Kidney (tissue), 14 donors: ENCODE measurements around the gene RASAL3. TPM values are rescaled to one million over a fixed set of nuclear protein-coding genes. Genes with fewer than 3 reads are reported as not detected.
A peak's percentile ranks its signal among the peaks of the same experiment; 100 is the strongest.

Source experiments
- DNase-seq, 5 donors: peaks; one replicate each; pipeline ENCODE4 v3.0.0-alpha.2; 2013 to 2020
- FAIRE-seq: peaks from 2 replicates; lab custom pipeline; 2012; peaks lifted over from hg19 to GRCh38; lab: Jason Lieb, UNC
- H3K27ac ChIP-seq, 2 donors: one replicate each; pipeline ENCODE4 v1.7.0; 2013; ENCODE audit warnings: low read depth in 2 of 2, low read length in 2 of 2, inconsistent platforms in 1 of 2
- H3K27me3 ChIP-seq: one replicate; pipeline ENCODE4 v1.7.1; 2013; ENCODE audit warnings: low read length, inconsistent platforms; ENCODE audit not compliant: control insufficient read depth, insufficient read depth
- H3K36me3 ChIP-seq, 3 donors: one replicate each; pipeline versions ENCODE4 v1.7.0 to v1.7.1; 2013; ENCODE audit warnings: low read length in 3 of 3, control low read depth in 1 of 3, inconsistent platforms in 1 of 3; ENCODE audit not compliant: insufficient read depth in 3 of 3, control insufficient read depth in 2 of 3
- H3K4me1 ChIP-seq, 3 donors: one replicate each; pipeline versions ENCODE4 v1.7.0 to v1.7.1; 2013; ENCODE audit warnings: low read length in 3 of 3, inconsistent platforms in 1 of 3, low read depth in 1 of 3; ENCODE audit not compliant: control insufficient read depth in 2 of 3, insufficient read depth in 2 of 3
- H3K4me3 ChIP-seq, 3 donors: one replicate each; pipeline versions ENCODE4 v1.7.0 to v1.8.1; 2013; ENCODE audit warnings: low read length in 3 of 3, control low read depth in 1 of 3, inconsistent platforms in 1 of 3
- H3K9ac ChIP-seq, 3 donors: one replicate each; pipeline versions ENCODE4 v1.7.0 to v1.7.1; 2013; ENCODE audit warnings: low read length in 3 of 3, control low read depth in 1 of 3, inconsistent platforms in 1 of 3
- H3K9me3 ChIP-seq, 3 donors: one replicate each; pipeline versions ENCODE4 v1.7.0 to v1.7.1; 2013; ENCODE audit warnings: low read length in 3 of 3, control low read depth in 1 of 3, inconsistent platforms in 1 of 3; ENCODE audit not compliant: control insufficient read depth in 2 of 3, insufficient read depth in 1 of 3
- CTCF ChIP-seq: IDR thresholded peaks from 3 replicates; pipeline ENCODE4 v1.5.1; 2012; ENCODE audit warnings: mild to moderate bottlenecking, moderate library complexity, borderline replicate concordance; ENCODE audit not compliant: insufficient read depth; ENCODE audit errors: extremely low read depth
- intact Hi-C: fragments of 100-400 bp; cut with DNase I; formaldehyde crosslinking; loops from one replicate; pipeline ENCODE4 v1.11.1; 2022
- polyA plus RNA-seq: library from polyadenylated mRNA; stranded (reverse); fragments of 350-450 nt; fragmentation: Illumina TruSeq; extraction: RNeasy Lipid Tissue Mini Kit (QIAGEN cat#74804); gene quantifications from one replicate; pipeline ENCODE4 v1.2.3, GENCODE V29; 2014; ENCODE audit warnings: low read depth, low replicate concordance; ENCODE audit not compliant: insufficient read depth
- total RNA-seq: library from RNA; stranded (reverse); fragmentation: NEBNext Ultra II Directional; extraction: Animal tissue kit (Norgen Biotek cat#: 25700); gene quantifications from one replicate; pipeline ENCODE4 v1.2.1, GENCODE V29; 2021
- donor health status: control.
- donor health status: control.
- donor health status: control.
- donor health status: control.
- donor health status: control.
- donor health status: DM: yes; HTN: yes; CAD: no.
- donor health status: Normal renal cell carcinoma (clear cell type).

Gene RASAL3
- total and polyA plus RNA-seq, 2 donors from 2014 or later, result 1.5 to 12.1 TPM

GRCh38 chr19:15450528-15450890 is 13.8 kb downstream of the RASAL3 start:
- Histone ChIP-seq H3K36me3 (no peaks in the 10 kb centered on the region), H3K9me3 (no peaks in the 10 kb centered on the region), H3K27me3 (no peaks in the 10 kb centered on the region), H3K4me3 (no peak overlapping the region), H3K27ac (peak overlapping the region; percentile 18 to 28), H3K4me1 (peaks cover 0 to 11% (median 0%) of the 10 kb centered on the region in 3 donors), H3K9ac (no peak overlapping the region)
- no peak for TF ChIP-seq CTCF
- intact Hi-C loops, result no loop called here
- FAIRE-seq, result no peak
- DNase-seq, result peak in 1 of 5 donors; percentile 44

- Histone ChIP-seq H3K4me3 (peak within 1 kb of the TSS; percentile 43 to 61 (median 48)), H3K36me3 (no peaks in the 10 kb centered on the region), H3K27ac (peak within 1 kb of the TSS; percentile 18 to 28), H3K9me3 (no peaks in the 10 kb centered on the region), H3K4me1 (peaks cover 0 to 11% (median 0%) of the 10 kb centered on the region in 3 donors), H3K27me3 (no peaks in the 10 kb centered on the region), H3K9ac (peak within 1 kb of the TSS in 2 of 3 donors; percentile 32 to 51)
- no peak for FAIRE-seq
- intact Hi-C loops, result no loop called here
- peak; percentile 71 to 96 (median 89) for DNase-seq
- TF ChIP-seq CTCF, result no peak
These were observed 14.5 kb downstream of the RASAL3 start, which contains the start of gene WIZ for GRCh38 chr19:15449620-15450527. Gene WIZ (minus strand): TSS chr19:15449956. CDS start chr19:15448307, 1,649 bp downstream.

GRCh38 chr19:15448778-15449619 is 15.3 kb downstream of the RASAL3 start:
- intact Hi-C loops, result no loop called here
- DNase-seq, result peak in 3 of 5 donors; percentile 9 to 87 (median 82)
- no peak for FAIRE-seq
- no peak overlapping the region for H3K27ac ChIP-seq
- peak overlapping the region; percentile 31 to 61 (median 48) for H3K4me3 ChIP-seq
- H3K4me1 ChIP-seq, result peaks cover 0 to 11% (median 0%) of the 10 kb centered on the region in 3 donors
- H3K9ac ChIP-seq, result peak overlapping the region in 2 of 3 donors; percentile 32 to 51
- no peaks in the 10 kb centered on the region for H3K36me3 ChIP-seq
- no peak for TF ChIP-seq CTCF
- no peaks in the 10 kb centered on the region for H3K27me3 ChIP-seq
- H3K9me3 ChIP-seq, result no peaks in the 10 kb centered on the region
